Esophagus muscularis mucosa (tissue), 4 donors: Measurements from ENCODE around the gene NEK7. TPM values are rescaled to one million over a fixed set of nuclear protein-coding genes. Genes with fewer than 3 reads are reported as not detected.

Experiments used
- DNase-seq: peaks from one replicate; pipeline ENCODE4 v3.0.0-alpha.2; 2017; ENCODE audit errors: extremely low spot score
- H3K27ac ChIP-seq, 4 donors: fragments of 200-600 bp; sonication (generic); replicated peaks in 1 of 4; 1 replicate in 3 of 4; 2 replicates in 1 of 4; pipeline ENCODE4 v1.5.1; 2016 to 2019; ENCODE audit warnings: mild to moderate bottlenecking in 1 of 4
- H3K27me3 ChIP-seq, 4 donors: fragments of 200-600 bp; sonication (generic); one replicate each; pipeline versions ENCODE4 v1.5.1 to v1.6.0; 2016 to 2019
- H3K36me3 ChIP-seq, 4 donors: fragments of 200-600 bp; sonication (generic); one replicate each; pipeline ENCODE4 v1.5.1; 2016 to 2019
- H3K4me1 ChIP-seq, 4 donors: fragments of 200-600 bp; sonication (generic); one replicate each; pipeline ENCODE4 v1.5.1; 2016 to 2019
- H3K4me3 ChIP-seq, 4 donors: fragments of 200-600 bp; sonication (generic); 1 replicate in 2 of 4; 2 replicates in 2 of 4; pipeline ENCODE4 v1.5.1; 2016 to 2019; ENCODE audit warnings: mild to moderate bottlenecking in 4 of 4, moderate library complexity in 1 of 4
- H3K9me3 ChIP-seq, 4 donors: fragments of 200-600 bp; sonication (generic); 1 replicate in 3 of 4; 2 replicates in 1 of 4; pipeline ENCODE4 v1.5.1; 2016 to 2019
- EP300 ChIP-seq: sonication (generic); formaldehyde crosslinking; IDR thresholded peaks from one replicate; pipeline ENCODE4 v1.6.1; 2017; ENCODE audit warnings: antibody characterized with exemption
- POLR2A ChIP-seq: fragments of 450-650 bp; IDR thresholded peaks from one replicate; pipeline ENCODE4 v1.6.1; 2017; ENCODE audit warnings: antibody characterized with exemption, moderate library complexity, mild to moderate bottlenecking, low read depth
- POLR2AphosphoS5 ChIP-seq, 2 donors: sonication (generic); formaldehyde crosslinking; IDR thresholded peaks; one replicate each; pipeline ENCODE4 v1.6.1; 2017; ENCODE audit warnings: antibody characterized with exemption in 2 of 2
- WGBS: methylation state at CpG from one replicate; pipeline ENCODE4 v1.1.5; 2018; 5-methylcytosine and 5-hydroxymethylcytosine counted together
- intact Hi-C: fragments of 100-400 bp; cut with DNase I; formaldehyde crosslinking; loops from one replicate; pipeline ENCODE4 v1.15.1; 2023
- total RNA-seq, 4 donors: library from RNA; depleted of rRNA; stranded (reverse); fragments of >200 nt; gene quantifications; one replicate each; pipeline versions ENCODE4 v1.1.0 to v1.2.1, GENCODE V29; 2016
- TF ChIP-seq, protein P1 (sequence below), 3 experiments: fragments of 200-600 bp in 2 of 3; fragments of 450-650 bp in 1 of 3; sonication (generic) in 2 of 3; IDR thresholded peaks; one replicate each; pipeline ENCODE4 v1.5.1; 2017 to 2019; ENCODE audit warnings: antibody characterized with exemption in 3 of 3, mild to moderate bottlenecking in 2 of 3, moderate library complexity in 1 of 3

NEK7 gene
- total RNA-seq, 4 donors from 2014 or later = 110 to 196 (median 158) TPM

DNA sequence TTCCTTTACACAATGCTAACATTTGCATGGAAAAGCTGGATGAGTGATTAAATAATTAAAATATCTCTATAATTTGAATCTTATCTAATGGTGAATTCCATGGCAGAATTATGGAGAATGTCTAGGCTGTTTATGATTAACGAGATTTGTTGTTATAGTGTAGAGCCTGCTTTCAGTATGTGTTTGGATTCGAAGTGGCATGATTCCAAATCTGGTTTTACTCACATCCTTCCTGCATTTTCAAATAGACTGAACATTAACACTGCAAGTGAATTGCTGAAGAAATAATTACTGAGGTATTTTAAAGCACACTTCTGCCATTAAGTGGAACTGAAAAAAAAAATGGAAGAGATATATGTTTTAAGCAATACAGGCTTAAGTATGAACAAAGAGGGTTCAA is 5.1 kb upstream of the NEK7 start:
- 38% methylated on average over 2 of the region's 2 CpGs for WGBS
- no peak for DNase-seq
- intact Hi-C loops = loop anchor here (10.0 kb wide), 1 partner anchor 247 kb away; the partner anchor contains the start of gene C1orf53
- Histone ChIP-seq H3K27ac (no peak overlapping the region), H3K9me3 (no peaks in the 10 kb centered on the region), H3K4me3 (no peak overlapping the region), H3K27me3 (no peaks in the 10 kb centered on the region), H3K4me1 (peaks cover 0 to 23% (median 11%) of the 10 kb centered on the region in 4 donors), H3K36me3 (no peaks in the 10 kb centered on the region)
- no peak for TF ChIP-seq EP300
- no peak for TF ChIP-seq POLR2AphosphoS5 (IDR thresholded peaks at IDR 0.05)
- TF ChIP-seq POLR2A = no peak
- TF ChIP-seq, protein P1, sequence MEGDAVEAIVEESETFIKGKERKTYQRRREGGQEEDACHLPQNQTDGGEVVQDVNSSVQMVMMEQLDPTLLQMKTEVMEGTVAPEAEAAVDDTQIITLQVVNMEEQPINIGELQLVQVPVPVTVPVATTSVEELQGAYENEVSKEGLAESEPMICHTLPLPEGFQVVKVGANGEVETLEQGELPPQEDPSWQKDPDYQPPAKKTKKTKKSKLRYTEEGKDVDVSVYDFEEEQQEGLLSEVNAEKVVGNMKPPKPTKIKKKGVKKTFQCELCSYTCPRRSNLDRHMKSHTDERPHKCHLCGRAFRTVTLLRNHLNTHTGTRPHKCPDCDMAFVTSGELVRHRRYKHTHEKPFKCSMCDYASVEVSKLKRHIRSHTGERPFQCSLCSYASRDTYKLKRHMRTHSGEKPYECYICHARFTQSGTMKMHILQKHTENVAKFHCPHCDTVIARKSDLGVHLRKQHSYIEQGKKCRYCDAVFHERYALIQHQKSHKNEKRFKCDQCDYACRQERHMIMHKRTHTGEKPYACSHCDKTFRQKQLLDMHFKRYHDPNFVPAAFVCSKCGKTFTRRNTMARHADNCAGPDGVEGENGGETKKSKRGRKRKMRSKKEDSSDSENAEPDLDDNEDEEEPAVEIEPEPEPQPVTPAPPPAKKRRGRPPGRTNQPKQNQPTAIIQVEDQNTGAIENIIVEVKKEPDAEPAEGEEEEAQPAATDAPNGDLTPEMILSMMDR (IDR thresholded peaks at IDR 0.05) = no peak

DNA sequence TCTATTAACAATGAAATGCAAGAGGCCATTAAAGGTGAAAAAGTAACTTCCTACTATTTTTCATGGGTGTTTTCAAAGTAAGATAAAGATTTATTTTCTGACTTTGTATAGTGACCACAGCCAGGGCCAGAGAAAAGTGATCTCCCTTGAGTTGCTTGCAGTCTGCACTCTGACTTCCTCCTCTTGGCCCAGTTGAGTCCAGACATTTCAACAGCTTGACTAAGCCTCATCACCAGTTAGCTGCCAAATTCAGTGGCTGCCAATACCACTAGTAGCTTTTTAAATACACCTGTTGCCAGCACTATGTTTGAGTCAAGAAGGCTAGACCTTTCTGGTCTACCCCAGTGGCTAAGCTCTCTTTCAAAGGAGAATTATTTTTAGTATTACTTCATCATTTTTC is 3.7 kb upstream of the NEK7 start:
- no peaks in the 10 kb centered on the region for H3K27me3 ChIP-seq
- no peaks in the 10 kb centered on the region for H3K9me3 ChIP-seq
- intact Hi-C loops = loop anchor here (10.0 kb wide), 1 partner anchor 248 kb away; the partner anchor contains the start of gene C1orf53
- no peaks in the 10 kb centered on the region for H3K36me3 ChIP-seq
- peaks cover 4 to 23% (median 14%) of the 10 kb centered on the region in 4 donors for H3K4me1 ChIP-seq
- H3K4me3 ChIP-seq = no peak overlapping the region
- DNase-seq = no peak
- no peak overlapping the region for H3K27ac ChIP-seq
- TF ChIP-seq POLR2AphosphoS5 (IDR thresholded peaks at IDR 0.05) (no peak), EP300 (no peak), POLR2A (no peak)
- TF ChIP-seq, protein P1 (IDR thresholded peaks at IDR 0.05) = no peak

DNA sequence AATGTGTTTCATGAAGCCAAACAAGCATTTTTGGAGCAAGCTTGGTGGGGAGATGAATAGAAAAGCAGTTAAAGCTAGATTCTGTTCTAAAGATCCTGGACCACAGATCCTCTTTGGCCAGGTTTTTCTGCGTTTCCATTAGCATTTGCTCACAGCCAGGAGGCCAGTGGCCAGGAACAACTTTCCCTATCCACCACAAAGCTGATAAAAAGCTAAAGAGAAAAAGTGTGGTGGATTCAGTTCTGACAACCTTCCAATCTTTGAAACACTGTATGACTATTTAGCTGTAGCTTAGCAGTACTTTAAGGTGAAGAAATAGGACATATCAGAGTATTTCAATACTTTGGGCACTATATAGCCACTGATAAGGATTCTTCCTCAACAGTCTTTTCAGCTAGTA is 3.0 kb upstream of the NEK7 start:
- H3K9me3 ChIP-seq = no peaks in the 10 kb centered on the region
- H3K4me1 ChIP-seq = peaks cover 9 to 26% (median 18%) of the 10 kb centered on the region in 4 donors
- no peak overlapping the region for H3K4me3 ChIP-seq
- no peak overlapping the region for H3K27ac ChIP-seq
- intact Hi-C loops = loop anchor here (10.0 kb wide), 1 partner anchor 249 kb away; the partner anchor contains the start of gene C1orf53
- no peaks in the 10 kb centered on the region for H3K36me3 ChIP-seq
- H3K27me3 ChIP-seq = no peaks in the 10 kb centered on the region
- no peak for DNase-seq
- TF ChIP-seq POLR2AphosphoS5 (IDR thresholded peaks at IDR 0.05) = no peak
- TF ChIP-seq, protein P1 (IDR thresholded peaks at IDR 0.05) = no peak
- no peak for TF ChIP-seq EP300
- TF ChIP-seq POLR2A = no peak
- 68% methylated on average over 1 of the region's 1 CpG for WGBS

DNA sequence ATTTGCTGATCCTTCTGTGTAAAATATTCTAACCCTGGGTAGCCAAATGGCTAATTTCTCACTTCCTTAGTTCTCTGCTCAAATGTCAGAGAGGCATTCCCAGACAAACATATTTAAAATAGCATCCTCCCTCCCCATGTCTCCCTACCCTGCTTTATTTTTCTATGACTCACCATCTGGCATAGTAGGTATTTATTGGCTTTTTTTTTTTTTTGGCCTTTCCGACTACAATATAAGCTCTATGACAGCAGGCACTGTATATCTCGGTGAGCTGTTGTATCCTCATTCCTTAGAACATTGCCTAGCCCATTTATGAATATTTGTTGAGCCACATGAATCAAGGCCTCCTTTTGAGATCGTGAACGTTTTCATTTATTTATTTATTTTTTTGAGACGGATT is 1.5 kb upstream of the NEK7 start:
- H3K36me3 ChIP-seq = no peaks in the 10 kb centered on the region
- 75% methylated on average over 5 of the region's 5 CpGs for WGBS
- H3K27ac ChIP-seq = no peak overlapping the region
- TF ChIP-seq POLR2A (no peak), EP300 (no peak), POLR2AphosphoS5 (IDR thresholded peaks at IDR 0.05) (no peak)
- TF ChIP-seq, protein P1 (IDR thresholded peaks at IDR 0.05) = no peak
- peaks cover 19 to 35% (median 27%) of the 10 kb centered on the region in 4 donors for H3K4me1 ChIP-seq
- no peaks in the 10 kb centered on the region for H3K27me3 ChIP-seq
- no peak overlapping the region for H3K4me3 ChIP-seq
- no peaks in the 10 kb centered on the region for H3K9me3 ChIP-seq
- intact Hi-C loops = loop anchor here (5.0 to 10.0 kb wide), 3 partner anchors 137 to 958 kb away; partner anchors contain the start of gene C1orf53
- DNase-seq = no peak
